HCT116 (cell line): ENCODE measurements around the gene KIRREL3. TPM values are rescaled to one million over a fixed set of nuclear protein-coding genes. Genes with fewer than 3 reads are reported as not detected.

Experiments
- ATAC-seq: fragments of 200-7000 bp; cut with Tn5 transposase; 2 replicates; pipeline ENCODE4 v1.9.1; 2020; ENCODE audit warnings: mild to moderate bottlenecking, moderate library complexity
- BruUV-seq: library from RNA; stranded (reverse); fragments of 400-500 nt; replicated peaks from 2 replicates; lab custom pipeline; 2021; lab: Mats Ljungman, UMichigan
- CTCF ChIA-PET: fragments of 300-600 bp; sonication (Branson Sonifier 250); formaldehyde crosslinking; loops from one replicate; lab custom pipeline; 2021; ENCODE audit warnings: antibody characterized with exemption; lab: Charles Lee
- POLR2A ChIA-PET: fragments of 300-600, 350-600 bp; sonication (Branson Sonifier 250); formaldehyde crosslinking; loops from one replicate; lab custom pipeline; 2021; ENCODE audit warnings: antibody characterized with exemption; lab: Charles Lee
- RAD21 ChIA-PET, 2 experiments: fragments of 300-600 bp; sonication (Branson Sonifier 250); formaldehyde crosslinking; loops; one replicate each; lab custom pipeline; 2023; ENCODE audit warnings: low total read pairs in 2 of 2; ENCODE audit not compliant: uncharacterized antibody in 2 of 2, unreplicated experiment in 2 of 2, low non-redundant PET in 1 of 2; lab: Charles Lee
- DNase-seq: peaks from one replicate; pipeline ENCODE4 v3.0.0-alpha.2; 2010; ENCODE audit warnings: low read depth, low spot score
- H2AFZ ChIP-seq: fragments of 200-600 bp; shearing (Covaris generic), sonication (generic); 2 replicates; pipeline ENCODE4 v1.6.1; 2017; ENCODE audit warnings: low read depth, mixed run types, mixed read lengths, antibody characterized with exemption, low read length; ENCODE audit not compliant: poor library complexity, severe bottlenecking
- H3K27ac ChIP-seq: 2 replicates; pipeline ENCODE4 v1.5.1; 2012; ENCODE audit warnings: low read depth, low read length
- H3K27me3 ChIP-seq: fragments of 200-600 bp; sonication (generic); 2 replicates; pipeline ENCODE4 v1.6.1; 2016; ENCODE audit warnings: mixed run types, low read length, mixed read lengths; ENCODE audit not compliant: insufficient read depth
- H3K36me3 ChIP-seq, 2 experiments: fragments of 200-500 bp in 1 of 2; fragments of 200-600 bp in 1 of 2; sonication (Bioruptor generic) in 1 of 2; sonication (generic) in 1 of 2; 2 replicates each; pipeline versions ENCODE4 v1.5.1 to v1.6.1; 2014 to 2016; ENCODE audit warnings: low read length in 2 of 2, inconsistent platforms in 1 of 2, mixed read lengths in 1 of 2, mixed run types in 1 of 2; ENCODE audit not compliant: insufficient read depth in 2 of 2, control insufficient read depth in 1 of 2
- H3K4me1 ChIP-seq, 2 experiments: fragments of 200-600 bp in 1 of 2; sonication (generic) in 1 of 2; 2 replicates each; pipeline versions ENCODE4 v1.5.1 to v1.6.1; 2012 to 2017; ENCODE audit warnings: low read length in 2 of 2, inconsistent platforms in 1 of 2, mild to moderate bottlenecking in 1 of 2, mixed read lengths in 1 of 2, mixed run types in 1 of 2, moderate library complexity in 1 of 2; ENCODE audit not compliant: insufficient read depth in 2 of 2, control insufficient read depth in 1 of 2
- H3K4me2 ChIP-seq: fragments of 200-600 bp; sonication (generic); 2 replicates; pipeline ENCODE4 v1.6.1; 2017; ENCODE audit warnings: mixed run types, low read length, mixed read lengths
- H3K4me3 ChIP-seq, 2 experiments: fragments of 200-600 bp in 1 of 2; sonication (generic) in 1 of 2; replicated peaks in 1 of 2; 2 replicates each; pipeline ENCODE4 v1.5.1; 2011 to 2016; ENCODE audit warnings: low read length in 2 of 2, control low read depth in 1 of 2, low read depth in 1 of 2, mild to moderate bottlenecking in 1 of 2, mixed read lengths in 1 of 2, mixed run types in 1 of 2
- H3K79me2 ChIP-seq: fragments of 200-600 bp; sonication (generic); 2 replicates; pipeline ENCODE4 v1.6.1; 2017; ENCODE audit warnings: mild to moderate bottlenecking, mixed run types, low read length, moderate library complexity, mixed read lengths; ENCODE audit not compliant: insufficient read depth
- H3K9ac ChIP-seq: fragments of 200-600 bp; sonication (generic); 2 replicates; pipeline ENCODE4 v1.6.1; 2016; ENCODE audit warnings: low read length, mixed read lengths
- H3K9me2 ChIP-seq: fragments of 200-600 bp; sonication (generic), shearing (Covaris generic); 2 replicates; pipeline ENCODE4 v1.6.1; 2017; ENCODE audit warnings: mixed run types, mild to moderate bottlenecking, moderate library complexity; ENCODE audit not compliant: insufficient read depth
- H3K9me3 ChIP-seq, 2 experiments: fragments of 200-500 bp in 1 of 2; fragments of 200-600 bp in 1 of 2; sonication (Bioruptor generic) in 1 of 2; sonication (generic) in 1 of 2; 2 replicates each; pipeline ENCODE4 v1.6.1; 2014 to 2017; ENCODE audit warnings: low read length in 2 of 2, mixed read lengths in 2 of 2, inconsistent platforms in 1 of 2, low read depth in 1 of 2, mild to moderate bottlenecking in 1 of 2, mixed run types in 1 of 2, moderate library complexity in 1 of 2; ENCODE audit not compliant: control insufficient read depth in 1 of 2, insufficient read depth in 1 of 2
- H4K20me1 ChIP-seq: fragments of 200-600 bp; sonication (generic), shearing (Covaris generic); 2 replicates; pipeline ENCODE4 v1.6.1; 2017; ENCODE audit warnings: mixed run types, mild to moderate bottlenecking, moderate library complexity; ENCODE audit not compliant: insufficient read depth
- ATF3 ChIP-seq: IDR thresholded peaks from 2 replicates; pipeline ENCODE4 v1.6.1; 2012
- CBX3 ChIP-seq: IDR thresholded peaks from 2 replicates; pipeline ENCODE4 v1.6.1; 2012; ENCODE audit warnings: low read depth
- CTCF ChIP-seq, 3 experiments: fragments of 200-600 bp in 1 of 3; sonication (generic) in 1 of 3; IDR thresholded peaks in 2 of 3; conservative IDR thresholded peaks in 1 of 3; 2 replicates each; pipeline ENCODE4 v1.5.1; 2012 to 2017; ENCODE audit warnings: low read depth in 2 of 3, low read length in 2 of 3, antibody characterized with exemption in 1 of 3, borderline replicate concordance in 1 of 3, control low read depth in 1 of 3, mild to moderate bottlenecking in 1 of 3, mixed read lengths in 1 of 3, mixed run types in 1 of 3, moderate library complexity in 1 of 3; ENCODE audit not compliant: insufficient read depth in 1 of 3
- EGR1 ChIP-seq: IDR thresholded peaks from 2 replicates; pipeline ENCODE4 v1.6.1; 2012; ENCODE audit warnings: low read depth
- EZH2 ChIP-seq: fragments of 200-600 bp; sonication (generic); IDR thresholded peaks from 2 replicates; pipeline ENCODE4 v1.6.1; 2017; ENCODE audit warnings: antibody characterized with exemption, mixed run types
- EZH2phosphoT487 ChIP-seq: fragments of 200-600 bp; IDR thresholded peaks from 2 replicates; pipeline ENCODE4 v1.6.1; 2018; ENCODE audit warnings: antibody characterized with exemption, borderline replicate concordance
- FOSL1 ChIP-seq: IDR thresholded peaks from 2 replicates; pipeline ENCODE4 v1.6.1; 2012; ENCODE audit warnings: low read depth
- POLR2A ChIP-seq: IDR thresholded peaks from 2 replicates; pipeline ENCODE4 v1.7.0; 2011; ENCODE audit warnings: borderline replicate concordance; ENCODE audit not compliant: insufficient read depth, insufficient read length; ENCODE audit errors: extremely low read depth
- POLR2AphosphoS5 ChIP-seq: IDR thresholded peaks from 2 replicates; pipeline ENCODE4 v1.6.1; 2011; ENCODE audit warnings: mild to moderate bottlenecking, low read depth, low read length, moderate library complexity
- RAD21 ChIP-seq: IDR thresholded peaks from 2 replicates; pipeline ENCODE4 v1.6.1; 2012; ENCODE audit warnings: low read depth, mild to moderate bottlenecking
- SIN3A ChIP-seq: IDR thresholded peaks from 2 replicates; pipeline ENCODE4 v1.6.1; 2012; ENCODE audit warnings: low read depth
- SRF ChIP-seq: IDR thresholded peaks from 2 replicates; pipeline ENCODE4 v1.6.1; 2012; ENCODE audit warnings: low read depth
- TCF7L2 ChIP-seq: IDR thresholded peaks from 2 replicates; pipeline ENCODE4 v1.7.0; 2011; ENCODE audit warnings: borderline replicate concordance, inconsistent platforms; ENCODE audit not compliant: insufficient read depth, insufficient read length; ENCODE audit errors: extremely low read depth
- YY1 ChIP-seq: IDR thresholded peaks from 2 replicates; pipeline ENCODE4 v1.6.1; 2011; ENCODE audit warnings: low read length, low read depth, moderate library complexity, mild to moderate bottlenecking; ENCODE audit not compliant: insufficient replicate concordance; ENCODE audit errors: extremely low read depth
- ZFX ChIP-seq: fragments of 450-650 bp; IDR thresholded peaks from 2 replicates; pipeline ENCODE4 v1.6.1; 2017
- intact Hi-C: fragments of 100-400 bp; cut with micrococcal nuclease; formaldehyde crosslinking; loops from 2 replicates; pipeline ENCODE4 v1.10.0; 2022
- total RNA-seq: library from RNA; stranded (reverse); gene quantifications from one replicate; pipeline ENCODE4 v1.2.1, GENCODE V29; 2021; ENCODE audit not compliant: unreplicated experiment
- TF ChIP-seq, protein P1 (sequence below): IDR thresholded peaks from 2 replicates; pipeline ENCODE4 v1.6.1; 2011; ENCODE audit warnings: mild to moderate bottlenecking, low read length, moderate library complexity; ENCODE audit not compliant: insufficient replicate concordance; ENCODE audit errors: extremely low read depth
- TF ChIP-seq, protein P2 (sequence below): IDR thresholded peaks from 2 replicates; pipeline ENCODE4 v1.6.1; 2012

Gene KIRREL3
- total RNA-seq, 1 experiment from 2014 or later = not detected

- Histone ChIP-seq H3K36me3 (no peaks in the 10 kb centered on the region), H3K4me1 (no peaks in the 10 kb centered on the region), H3K79me2 (no peaks in the 10 kb centered on the region), H3K4me2 (no peak overlapping the region), H3K9me3 (no peaks in the 10 kb centered on the region), H3K9me2 (no peaks in the 10 kb centered on the region), H4K20me1 (no peaks in the 10 kb centered on the region), H3K9ac (no peak overlapping the region), H2AFZ (no peak overlapping the region), H3K4me3 (no peak overlapping the region), H3K27me3 (no peaks in the 10 kb centered on the region), H3K27ac (no peak overlapping the region)
- ChIA-PET RAD21 (no interaction called here), CTCF (no interaction called here), POLR2A (no interaction called here)
- TF ChIP-seq SIN3A (no peak), EZH2phosphoT487 (no peak), POLR2AphosphoS5 (no peak), ZFX (no peak), YY1 (no peak)
- ATAC-seq = no peak
- no peak for DNase-seq
- intact Hi-C loops = no loop called here
- BruUV-seq = no TSS peak
These were observed 584.7 kb downstream of the KIRREL3 start for GRCh38 chr11:126415669-126416420.

DNA sequence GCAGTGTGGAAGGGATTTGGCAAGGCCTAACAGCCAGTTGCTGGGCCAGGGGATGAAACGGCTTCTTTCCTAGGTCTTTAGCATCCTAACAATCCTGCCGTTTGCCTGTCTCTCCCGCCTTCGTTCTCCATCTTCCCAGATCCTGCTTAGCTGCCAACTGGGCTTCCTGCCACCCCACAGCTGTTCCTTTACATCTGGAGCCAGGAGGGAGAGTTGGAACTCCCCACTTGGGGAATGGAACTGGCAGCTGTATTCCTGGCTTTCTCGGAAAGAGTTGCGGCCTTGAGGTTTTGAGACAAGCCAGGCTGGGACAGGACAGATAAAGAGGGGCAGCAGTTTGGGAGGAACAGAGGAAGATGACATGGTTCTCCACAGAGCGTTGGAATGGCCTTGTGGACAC is 585.4 kb downstream of the KIRREL3 start:
- H2AFZ ChIP-seq = no peak overlapping the region
- BruUV-seq = no TSS peak
- no peaks in the 10 kb centered on the region for H3K79me2 ChIP-seq
- H3K4me3 ChIP-seq = no peak overlapping the region
- H3K9ac ChIP-seq = no peak overlapping the region
- ChIA-PET POLR2A (no interaction called here), CTCF (no interaction called here), RAD21 (no interaction called here)
- H3K4me2 ChIP-seq = no peak overlapping the region
- ATAC-seq = no peak
- DNase-seq = no peak
- no peak overlapping the region for H3K27ac ChIP-seq
- no peaks in the 10 kb centered on the region for H3K27me3 ChIP-seq
- no peaks in the 10 kb centered on the region for H3K4me1 ChIP-seq
- no peaks in the 10 kb centered on the region for H3K9me2 ChIP-seq
- intact Hi-C loops = no loop called here
- H4K20me1 ChIP-seq = no peaks in the 10 kb centered on the region
- no peaks in the 10 kb centered on the region for H3K36me3 ChIP-seq
- no peaks in the 10 kb centered on the region for H3K9me3 ChIP-seq
- TF ChIP-seq ATF3 (no peak), ZFX (no peak), SRF (no peak), CTCF (IDR thresholded peaks at IDR 0.05 in 2 of 3, conservative IDR thresholded peaks at IDR 0.05 in 1 of 3; ENCODE audit: borderline replicate concordance in 1 of 3, insufficient read depth in 1 of 3, low read depth in 2 of 3, low read length in 2 of 3) (no peak), FOSL1 (no peak), TCF7L2 (no peak), SIN3A (no peak), RAD21 (no peak), EZH2phosphoT487 (no peak), EGR1 (no peak), CBX3 (no peak), POLR2A (no peak), EZH2 (no peak)
- TF ChIP-seq, protein P1, sequence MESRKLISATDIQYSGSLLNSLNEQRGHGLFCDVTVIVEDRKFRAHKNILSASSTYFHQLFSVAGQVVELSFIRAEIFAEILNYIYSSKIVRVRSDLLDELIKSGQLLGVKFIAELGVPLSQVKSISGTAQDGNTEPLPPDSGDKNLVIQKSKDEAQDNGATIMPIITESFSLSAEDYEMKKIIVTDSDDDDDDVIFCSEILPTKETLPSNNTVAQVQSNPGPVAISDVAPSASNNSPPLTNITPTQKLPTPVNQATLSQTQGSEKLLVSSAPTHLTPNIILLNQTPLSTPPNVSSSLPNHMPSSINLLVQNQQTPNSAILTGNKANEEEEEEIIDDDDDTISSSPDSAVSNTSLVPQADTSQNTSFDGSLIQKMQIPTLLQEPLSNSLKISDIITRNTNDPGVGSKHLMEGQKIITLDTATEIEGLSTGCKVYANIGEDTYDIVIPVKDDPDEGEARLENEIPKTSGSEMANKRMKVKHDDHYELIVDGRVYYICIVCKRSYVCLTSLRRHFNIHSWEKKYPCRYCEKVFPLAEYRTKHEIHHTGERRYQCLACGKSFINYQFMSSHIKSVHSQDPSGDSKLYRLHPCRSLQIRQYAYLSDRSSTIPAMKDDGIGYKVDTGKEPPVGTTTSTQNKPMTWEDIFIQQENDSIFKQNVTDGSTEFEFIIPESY = no peak
- TF ChIP-seq, protein P2, sequence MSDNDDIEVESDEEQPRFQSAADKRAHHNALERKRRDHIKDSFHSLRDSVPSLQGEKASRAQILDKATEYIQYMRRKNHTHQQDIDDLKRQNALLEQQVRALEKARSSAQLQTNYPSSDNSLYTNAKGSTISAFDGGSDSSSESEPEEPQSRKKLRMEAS = no peak
